PC-3 (cell line): ENCODE measurements around the gene PAQR5.

Experiments
- CTCF ChIP-seq: fragments of 300-600 bp; sonication (generic); conservative IDR thresholded peaks from 2 replicates; pipeline ENCODE4 v1.5.1; 2017; ENCODE audit warnings: antibody characterized with exemption, low read depth, mild to moderate bottlenecking, low read length
- EZH2phosphoT487 ChIP-seq: fragments of 300-600 bp; sonication (generic); IDR thresholded peaks from 2 replicates; pipeline ENCODE4 v1.6.1; 2018; ENCODE audit warnings: mild to moderate bottlenecking, antibody characterized with exemption, low read length, borderline replicate concordance

GRCh38 chr15:69390575-69390974, 91.9 kb downstream of the PAQR5 start:
- TF ChIP-seq EZH2phosphoT487 (no peak), CTCF (no peak)
